ENCODE measurements around the gene THUMPD1. TPM values are rescaled to one million over a fixed set of nuclear protein-coding genes. Genes with fewer than 3 reads are reported as not detected.

The THUMPD1 gene
- total RNA-seq, 1 experiment from 2014 or later, result 33.9 TPM

DNA sequence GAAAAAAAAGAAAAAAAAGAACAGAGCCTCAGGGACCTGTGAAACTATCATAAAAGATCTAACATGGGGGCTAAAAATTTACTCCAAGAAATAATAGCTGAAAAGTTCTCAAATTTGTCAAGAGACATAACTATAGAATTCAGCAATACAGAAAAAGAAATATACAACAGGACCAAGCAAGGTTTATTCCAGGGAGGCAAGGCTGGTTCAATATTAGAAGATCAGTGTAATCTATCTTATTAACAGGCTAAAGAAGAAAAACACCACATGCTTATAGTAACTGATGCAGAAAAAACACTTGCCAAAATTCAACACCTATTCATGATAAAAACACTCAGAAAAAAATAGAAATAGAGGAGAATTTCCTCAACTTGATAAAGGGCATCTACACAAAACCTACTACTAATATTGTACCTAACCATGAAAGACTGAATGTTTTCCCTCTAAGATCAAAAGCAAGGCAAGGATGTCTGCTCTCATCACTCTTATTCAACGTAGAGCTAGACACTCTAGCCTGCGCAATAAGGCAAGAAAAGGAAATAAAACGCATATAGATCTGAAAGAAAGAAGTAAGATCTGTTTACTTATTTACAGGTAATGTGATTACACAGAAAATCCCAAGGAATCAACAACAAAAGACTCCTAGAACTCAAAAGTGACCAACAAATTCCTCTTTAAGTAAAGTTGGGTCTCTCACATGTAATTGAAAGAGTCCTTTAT is 20.9 kb upstream of the THUMPD1 start (continued):
- TF ChIP-seq, protein P1, sequence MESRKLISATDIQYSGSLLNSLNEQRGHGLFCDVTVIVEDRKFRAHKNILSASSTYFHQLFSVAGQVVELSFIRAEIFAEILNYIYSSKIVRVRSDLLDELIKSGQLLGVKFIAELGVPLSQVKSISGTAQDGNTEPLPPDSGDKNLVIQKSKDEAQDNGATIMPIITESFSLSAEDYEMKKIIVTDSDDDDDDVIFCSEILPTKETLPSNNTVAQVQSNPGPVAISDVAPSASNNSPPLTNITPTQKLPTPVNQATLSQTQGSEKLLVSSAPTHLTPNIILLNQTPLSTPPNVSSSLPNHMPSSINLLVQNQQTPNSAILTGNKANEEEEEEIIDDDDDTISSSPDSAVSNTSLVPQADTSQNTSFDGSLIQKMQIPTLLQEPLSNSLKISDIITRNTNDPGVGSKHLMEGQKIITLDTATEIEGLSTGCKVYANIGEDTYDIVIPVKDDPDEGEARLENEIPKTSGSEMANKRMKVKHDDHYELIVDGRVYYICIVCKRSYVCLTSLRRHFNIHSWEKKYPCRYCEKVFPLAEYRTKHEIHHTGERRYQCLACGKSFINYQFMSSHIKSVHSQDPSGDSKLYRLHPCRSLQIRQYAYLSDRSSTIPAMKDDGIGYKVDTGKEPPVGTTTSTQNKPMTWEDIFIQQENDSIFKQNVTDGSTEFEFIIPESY (IDR thresholded peaks at IDR 0.05; ENCODE audit: extremely low read depth, insufficient replicate concordance, low read length), result no peak
- TF ChIP-seq, protein P2, sequence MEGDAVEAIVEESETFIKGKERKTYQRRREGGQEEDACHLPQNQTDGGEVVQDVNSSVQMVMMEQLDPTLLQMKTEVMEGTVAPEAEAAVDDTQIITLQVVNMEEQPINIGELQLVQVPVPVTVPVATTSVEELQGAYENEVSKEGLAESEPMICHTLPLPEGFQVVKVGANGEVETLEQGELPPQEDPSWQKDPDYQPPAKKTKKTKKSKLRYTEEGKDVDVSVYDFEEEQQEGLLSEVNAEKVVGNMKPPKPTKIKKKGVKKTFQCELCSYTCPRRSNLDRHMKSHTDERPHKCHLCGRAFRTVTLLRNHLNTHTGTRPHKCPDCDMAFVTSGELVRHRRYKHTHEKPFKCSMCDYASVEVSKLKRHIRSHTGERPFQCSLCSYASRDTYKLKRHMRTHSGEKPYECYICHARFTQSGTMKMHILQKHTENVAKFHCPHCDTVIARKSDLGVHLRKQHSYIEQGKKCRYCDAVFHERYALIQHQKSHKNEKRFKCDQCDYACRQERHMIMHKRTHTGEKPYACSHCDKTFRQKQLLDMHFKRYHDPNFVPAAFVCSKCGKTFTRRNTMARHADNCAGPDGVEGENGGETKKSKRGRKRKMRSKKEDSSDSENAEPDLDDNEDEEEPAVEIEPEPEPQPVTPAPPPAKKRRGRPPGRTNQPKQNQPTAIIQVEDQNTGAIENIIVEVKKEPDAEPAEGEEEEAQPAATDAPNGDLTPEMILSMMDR (IDR thresholded peaks at IDR 0.05 in 2 of 3, conservative IDR thresholded peaks at IDR 0.05 in 1 of 3; ENCODE audit: borderline replicate concordance in 1 of 3, insufficient read depth in 1 of 3, low read depth in 2 of 3, low read length in 2 of 3), result no peak
- no peak for TF ChIP-seq ELF1 (IDR thresholded peaks at IDR 0.05; ENCODE audit: borderline replicate concordance, low read depth)
- TF ChIP-seq ZFX (IDR thresholded peaks at IDR 0.05), result no peak
- TF ChIP-seq, protein P3, sequence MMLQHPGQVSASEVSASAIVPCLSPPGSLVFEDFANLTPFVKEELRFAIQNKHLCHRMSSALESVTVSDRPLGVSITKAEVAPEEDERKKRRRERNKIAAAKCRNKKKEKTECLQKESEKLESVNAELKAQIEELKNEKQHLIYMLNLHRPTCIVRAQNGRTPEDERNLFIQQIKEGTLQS (IDR thresholded peaks at IDR 0.05), result no peak
- TF ChIP-seq CEBPB (IDR thresholded peaks at IDR 0.05; ENCODE audit: low read depth), result no peak
- TF ChIP-seq EGR1 (IDR thresholded peaks at IDR 0.05; ENCODE audit: low read depth), result no peak
- no peak for TF ChIP-seq SP1 (IDR thresholded peaks at IDR 0.05; ENCODE audit: low read depth)
- TF ChIP-seq POLR2A (IDR thresholded peaks at IDR 0.05; ENCODE audit: borderline replicate concordance, extremely low read depth, insufficient read depth, insufficient read length), result no peak

DNA sequence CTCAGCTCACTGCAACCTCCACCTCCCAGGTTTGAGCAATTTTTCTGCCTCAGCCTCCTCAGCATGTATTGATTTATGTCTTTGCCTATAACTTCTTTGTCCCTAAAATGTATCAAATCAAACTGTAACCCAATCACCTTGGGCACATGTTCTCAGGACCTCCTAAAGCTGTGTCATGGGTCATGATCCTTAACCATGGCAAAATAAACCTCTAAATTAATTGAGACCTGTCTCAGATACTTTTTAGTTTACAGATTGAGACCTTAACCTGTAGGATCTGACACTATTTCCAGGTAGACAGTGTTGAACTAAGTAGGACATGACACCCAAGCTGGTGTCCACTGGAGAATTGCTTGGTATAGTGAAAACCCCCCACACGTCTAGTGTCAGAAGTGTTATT is 19.6 kb upstream of the THUMPD1 start:
- ATAC-seq, result no peak
- intact Hi-C loops (cut with micrococcal nuclease), result no loop called here

More for the DNA sequence above, 19.6 kb upstream of the THUMPD1 start:
- Histone ChIP-seq H3K9me3 (ENCODE audit: control insufficient read depth in 1 of 2, insufficient read depth in 1 of 2, low read depth in 1 of 2, low read length in 2 of 2) (no peaks in the 10 kb centered on the region), H3K4me3 (replicated peaks in 1 of 2; ENCODE audit: low read depth in 1 of 2, low read length in 2 of 2) (no peak overlapping the region), H3K27ac (ENCODE audit: low read depth, low read length) (no peak overlapping the region), H4K20me1 (ENCODE audit: insufficient read depth) (no peaks in the 10 kb centered on the region), H3K27me3 (ENCODE audit: insufficient read depth, low read length) (no peaks in the 10 kb centered on the region), H3K4me2 (ENCODE audit: low read length) (no peak overlapping the region), H3K9me2 (ENCODE audit: insufficient read depth) (no peaks in the 10 kb centered on the region), H3K9ac (ENCODE audit: low read length) (no peak overlapping the region), H3K36me3 (ENCODE audit: control insufficient read depth in 1 of 2, insufficient read depth in 2 of 2, low read length in 2 of 2) (no peaks in the 10 kb centered on the region), H3K79me2 (ENCODE audit: insufficient read depth, low read length) (no peaks in the 10 kb centered on the region), H2AFZ (ENCODE audit: low read depth, low read length, poor library complexity, severe bottlenecking) (no peak overlapping the region), H3K4me1 (ENCODE audit: control insufficient read depth in 1 of 2, insufficient read depth in 2 of 2, low read length in 2 of 2) (peaks cover 10 to 12% of the 10 kb centered on the region in 2 experiments)
- BruUV-seq (replicated peaks), result no TSS peak
- TF ChIP-seq SRF (IDR thresholded peaks at IDR 0.05; ENCODE audit: low read depth), result no peak
- POLR2A ChIA-PET, result no interaction called here
- RAD21 ChIA-PET (ENCODE audit: low non-redundant PET in 1 of 2, low total read pairs in 2 of 2, uncharacterized antibody in 2 of 2, unreplicated experiment in 2 of 2), result no interaction called here
- no peak for DNase-seq (ENCODE audit: low read depth, low spot score)
- CTCF ChIA-PET, result no interaction called here

Measured in HCT116 (cell line).